ENCODE results near the gene AGR3.

- TF ChIP-seq POLR2AphosphoS5 (IDR thresholded peaks at IDR 0.05; ENCODE audit: insufficient read depth, low read depth, low read length) (no peak), EZH2 (IDR thresholded peaks at IDR 0.05; ENCODE audit: borderline replicate concordance, low read depth, low read length, severe bottlenecking) (no peak), CTCF (IDR thresholded peaks at IDR 0.05; ENCODE audit: extremely low read depth in 1 of 2, insufficient read depth in 1 of 2, low read depth in 1 of 2, low read length in 2 of 2) (no peak), FOS (IDR thresholded peaks at IDR 0.05; ENCODE audit: borderline replicate concordance, insufficient read depth, low read length) (no peak), POLR2A (IDR thresholded peaks at IDR 0.05; ENCODE audit: low read depth, low read length) (no peak), MAX (IDR thresholded peaks at IDR 0.05; ENCODE audit: insufficient read depth, insufficient read length) (no peak), GATA2 (IDR thresholded peaks at IDR 0.05; ENCODE audit: insufficient read depth, insufficient read length, low read depth, low read length) (no peak), JUN (IDR thresholded peaks at IDR 0.05; ENCODE audit: borderline replicate concordance, insufficient read depth, insufficient read length, low read depth) (no peak)
These were observed 64.2 kb downstream of the AGR3 start for GRCh38 chr7:16817536-16817935.

Data from endothelial cell of umbilical vein (primary cell).